Activated T-cell treated with anti-CD3 and anti-CD28 coated beads for 24 hours (primary cell): ENCODE measurements around the gene HAND1.

Experiments
- DNase-seq: peaks from one replicate; pipeline ENCODE4 v3.0.0-alpha.2; 2020; ENCODE audit warnings: low read depth

The HAND1 gene

DNA sequence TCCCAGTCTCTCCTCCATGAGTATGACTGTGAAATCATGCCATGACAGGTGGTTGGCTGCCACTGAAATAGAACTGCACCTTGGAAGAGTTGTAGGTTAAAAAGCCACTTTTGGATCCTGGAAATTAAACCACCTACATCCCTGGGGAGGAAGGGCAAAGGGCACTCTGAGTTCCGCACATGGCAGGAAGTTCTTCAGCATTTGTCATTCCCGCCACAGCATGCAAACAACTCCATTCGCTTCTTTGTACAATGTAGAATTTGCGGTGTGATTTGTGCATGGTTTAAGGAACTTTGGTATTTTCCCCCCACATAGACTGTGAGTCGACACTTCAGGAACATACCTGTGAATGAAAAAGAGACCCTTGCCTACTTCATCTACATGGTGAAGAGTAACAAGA, 22.4 kb downstream of the HAND1 start:
- no peak for DNase-seq

GRCh38 chr5:154451957-154452356, 26.1 kb downstream of the HAND1 start:
- DNase-seq, result no peak

- DNase-seq, result no peak
These were observed 28.2 kb downstream of the HAND1 start for GRCh38 chr5:154449786-154450185.

DNA sequence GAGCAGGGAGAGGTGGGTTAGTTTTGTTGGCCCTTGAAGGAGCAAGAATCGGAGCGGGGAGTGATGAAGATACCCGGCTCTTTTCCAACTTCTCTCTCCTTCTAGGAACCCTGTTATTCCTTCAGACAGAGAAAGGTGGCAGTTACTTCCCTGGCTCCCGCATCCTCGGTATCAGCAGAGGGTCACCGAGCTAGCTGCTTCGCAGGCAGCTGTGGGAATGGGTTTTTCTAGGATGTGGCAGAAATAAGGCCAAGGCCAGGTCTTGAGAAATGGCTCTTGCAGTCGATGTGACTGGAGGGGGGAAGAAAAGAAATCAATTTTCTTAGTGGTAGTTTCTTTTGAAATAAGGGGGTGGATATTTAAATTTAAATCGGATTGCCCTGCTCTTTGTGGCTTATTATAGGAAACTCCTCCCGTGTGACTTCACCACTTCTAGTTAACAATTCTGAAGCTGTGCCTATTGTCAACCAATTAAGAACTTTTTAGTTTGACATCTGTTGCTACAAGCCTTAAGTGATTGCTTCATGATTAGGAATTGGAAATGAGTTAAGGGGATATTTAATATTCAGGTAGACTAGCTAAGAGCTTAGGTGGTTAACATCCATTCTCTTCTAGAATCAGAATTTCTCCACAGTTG, 30.8 kb downstream of the HAND1 start:
- DNase-seq, result no peak

DNA sequence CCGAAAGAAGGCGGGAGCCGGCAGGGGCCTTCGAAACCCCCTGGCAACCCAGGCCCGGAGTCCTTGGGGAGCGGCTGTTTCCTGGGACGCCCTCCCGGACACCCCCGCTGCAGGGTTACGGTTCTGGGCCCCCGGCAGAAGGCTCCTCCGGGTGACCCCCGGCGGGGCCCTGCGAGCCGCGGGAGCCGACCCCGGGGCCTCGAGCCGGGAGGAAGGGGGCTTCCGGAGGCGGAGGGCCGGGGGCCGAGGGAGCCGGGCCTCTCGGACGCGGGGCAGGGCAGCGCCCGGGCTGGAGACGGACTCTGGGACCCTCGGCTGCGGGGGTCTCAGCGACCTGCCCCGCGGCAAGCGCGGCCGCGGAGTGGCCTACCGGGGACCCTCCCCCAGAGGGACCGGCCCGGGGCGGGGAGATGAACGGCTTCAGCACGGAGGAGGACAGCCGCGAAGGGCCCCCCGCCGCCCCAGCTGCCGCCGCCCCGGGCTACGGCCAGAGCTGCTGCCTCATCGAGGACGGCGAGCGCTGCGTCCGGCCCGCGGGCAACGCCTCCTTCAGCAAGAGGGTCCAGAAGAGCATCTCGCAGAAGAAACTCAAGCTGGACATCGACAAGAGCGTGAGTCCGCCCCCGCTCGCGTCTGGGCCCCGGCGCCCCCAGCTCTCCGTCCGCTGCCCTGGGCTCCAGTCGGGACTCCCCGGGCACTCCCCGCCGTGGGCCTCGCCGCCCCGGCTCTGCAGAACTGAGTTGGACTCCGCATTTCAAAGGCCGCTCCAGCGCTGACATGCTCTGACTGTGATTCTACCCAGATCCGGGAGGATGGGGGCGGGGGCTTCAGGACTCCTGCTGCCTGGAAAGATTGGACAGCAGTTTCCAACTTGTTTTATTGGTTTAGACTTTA, 31.6 kb downstream of the HAND1 start:
- DNase-seq, result no peak

GRCh38 chr5:154445422-154446194, 32.4 kb downstream of the HAND1 start, which contains the start of gene SAP30L:
Gene SAP30L (plus strand): TSS chr5:154445997. CDS start chr5:154446605, 608 bp downstream.
- peak; percentile 93 for DNase-seq

DNA sequence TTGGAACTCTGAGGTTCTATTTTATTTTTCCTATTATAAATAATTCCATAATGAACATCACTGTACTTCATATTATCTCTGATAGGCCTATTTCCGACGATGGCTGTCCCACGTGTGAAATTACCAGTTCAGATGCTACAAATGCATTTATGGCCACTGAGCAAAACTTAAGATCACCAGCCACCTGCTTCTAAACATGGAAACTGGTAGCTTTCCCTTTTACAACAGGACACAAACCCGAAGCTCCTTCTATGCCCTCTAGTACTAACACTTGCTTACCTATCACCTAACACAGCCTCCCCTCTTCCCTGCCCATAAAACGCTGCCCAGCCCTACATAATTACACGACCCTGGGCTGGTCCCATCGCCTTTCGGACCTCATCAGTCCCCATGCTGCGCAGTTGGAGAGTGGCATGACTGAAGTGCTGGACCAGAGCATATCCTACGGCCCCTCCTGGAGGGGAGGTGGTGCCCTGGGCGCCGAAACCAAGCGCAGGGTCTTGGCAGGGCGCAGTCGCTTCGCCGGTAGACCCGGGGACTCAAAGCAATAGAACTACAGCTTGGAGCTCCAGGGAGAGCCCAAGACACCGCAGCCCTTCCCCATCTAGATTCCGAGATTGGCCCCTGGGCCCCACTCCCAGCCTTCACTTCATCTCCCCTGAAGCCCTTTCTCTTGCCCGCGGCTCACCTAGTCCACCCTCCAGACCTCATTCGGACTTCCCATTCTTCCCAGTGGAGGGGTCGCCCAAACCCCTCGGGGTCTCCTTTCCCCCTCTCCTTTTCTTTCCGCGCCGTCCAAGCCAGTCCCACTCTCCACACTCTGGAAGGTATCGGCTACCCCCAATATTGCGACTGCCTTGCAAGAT, 33.2 kb downstream of the HAND1 start:
- no peak for DNase-seq

DNA sequence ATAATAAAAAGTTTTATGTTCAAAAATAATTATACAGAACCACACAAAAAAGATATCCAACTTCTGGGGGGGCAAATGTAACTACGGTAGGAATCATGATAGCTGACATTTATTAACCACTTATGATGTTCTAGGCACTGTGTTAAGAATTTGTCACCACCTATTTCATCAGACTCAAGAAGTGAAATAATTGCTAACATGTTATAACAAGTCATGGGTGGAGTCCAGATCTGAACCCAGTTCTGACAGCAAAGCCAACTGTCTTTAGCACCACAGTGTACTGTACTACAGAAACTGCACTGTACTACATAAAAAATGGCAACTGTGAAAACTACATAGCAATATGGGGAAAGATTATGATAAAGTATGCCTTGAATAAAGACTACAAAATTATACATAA, 35.2 kb downstream of the HAND1 start:
- no peak for DNase-seq

- no peak for DNase-seq
These were observed 37.5 kb downstream of the HAND1 start for GRCh38 chr5:154440540-154440939.

GRCh38 chr5:154437281-154437965, 40.6 kb downstream of the HAND1 start:
- no peak for DNase-seq

DNA sequence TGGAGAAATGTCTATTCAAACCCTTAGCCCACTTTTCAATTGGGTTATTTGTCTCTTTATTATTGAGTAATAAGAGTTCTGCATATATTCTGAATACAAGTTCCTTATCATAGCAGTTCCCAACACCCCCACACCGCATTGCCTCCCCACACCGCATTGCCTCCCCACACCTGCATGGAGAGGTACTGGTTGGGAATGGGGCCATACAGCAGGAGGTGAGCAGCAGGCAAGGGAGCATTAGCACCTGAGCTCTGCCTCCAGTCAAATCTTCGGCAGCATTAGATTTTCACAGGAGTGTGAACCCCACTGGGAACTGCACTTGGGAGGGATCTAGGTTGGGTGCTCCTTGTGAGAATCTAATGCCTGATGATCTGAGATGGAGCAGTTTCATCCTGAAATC, 42.8 kb downstream of the HAND1 start:
- no peak for DNase-seq

DNA sequence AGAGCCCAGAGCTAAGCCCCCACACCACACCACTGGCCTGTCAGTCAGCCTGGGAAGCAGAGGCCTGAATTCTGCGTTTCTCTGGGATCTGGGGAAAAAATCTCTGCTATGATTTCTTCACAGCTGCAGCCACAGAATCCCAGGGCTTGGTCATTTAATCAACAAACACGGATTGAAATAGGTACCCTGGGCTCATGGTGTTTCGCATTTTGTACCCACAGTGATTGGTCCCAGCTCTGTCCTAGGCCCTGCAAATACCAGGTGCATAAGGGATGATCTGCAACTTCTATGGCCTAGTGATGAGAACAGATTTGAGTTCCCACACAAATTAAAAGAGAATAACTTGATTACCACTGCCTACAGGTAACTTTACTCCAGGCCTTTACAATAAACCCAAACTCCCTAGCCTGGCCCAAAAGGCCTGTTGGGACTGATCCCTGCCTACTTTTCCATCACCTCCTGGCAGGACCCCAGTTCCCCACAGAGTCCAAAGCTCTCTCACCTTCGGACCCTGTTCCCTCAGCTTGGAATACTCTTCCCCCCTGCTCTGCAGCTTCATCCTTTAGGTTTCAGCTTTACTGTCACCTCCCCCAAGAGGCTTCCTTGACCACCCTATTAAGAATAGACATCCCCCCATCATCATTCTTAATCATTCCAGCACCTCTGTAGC, 46.9 kb downstream of the HAND1 start:
- DNase-seq, result no peak

GRCh38 chr5:154430466-154430865, 47.6 kb downstream of the HAND1 start:
- no peak for DNase-seq

- no peak for DNase-seq
These were observed 48.7 kb downstream of the HAND1 start for GRCh38 chr5:154429341-154429740.

DNA sequence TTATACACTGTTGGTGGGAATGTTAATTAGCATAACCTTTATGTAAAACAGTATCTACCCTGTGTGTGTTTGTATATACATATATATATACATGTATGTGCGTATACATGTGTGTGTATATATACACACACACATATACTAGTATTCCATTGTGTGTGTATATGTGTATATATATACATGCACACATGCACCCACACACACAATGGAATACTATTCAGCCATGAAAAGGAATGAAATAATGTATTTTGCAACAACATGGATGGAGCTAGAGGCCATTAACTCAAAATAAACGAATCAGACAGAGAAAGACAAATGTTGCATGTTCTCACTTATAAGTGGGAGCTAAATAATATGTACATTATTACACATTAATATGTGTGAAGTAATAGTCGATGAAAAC, 49.8 kb downstream of the HAND1 start:
- no peak for DNase-seq
